Measurements from ENCODE around the gene GOLGA6L10.
"Not testable (repeated sequence)": the region's sequence is repeated elsewhere in the genome, so short reads cannot be mapped to it uniquely, and the experiment has no call there.

DNA sequence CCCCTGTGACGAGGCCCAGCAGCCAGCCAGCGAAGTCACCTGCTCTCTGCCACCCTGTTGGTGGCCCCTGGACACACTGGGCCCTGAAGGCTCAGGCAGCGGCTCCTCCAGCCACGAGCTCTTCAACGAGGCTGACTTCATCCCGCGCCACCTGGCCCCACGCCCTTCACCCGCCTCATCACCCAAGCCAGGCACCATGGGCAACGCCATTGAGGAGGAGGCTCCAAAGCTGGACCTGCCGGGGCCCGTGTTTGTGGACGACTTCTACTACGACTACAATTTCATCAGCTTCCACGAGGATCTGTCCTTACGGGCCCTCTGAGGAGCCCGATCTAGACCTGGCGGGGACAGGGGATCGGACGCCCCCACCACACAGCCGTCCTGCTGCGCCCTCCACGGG, 22.4 kb downstream of the GOLGA6L10 start:
- not testable (repeated sequence) for TF ChIP-seq POLR2A (IDR thresholded peaks at IDR 0.05)
- TF ChIP-seq, protein P1, sequence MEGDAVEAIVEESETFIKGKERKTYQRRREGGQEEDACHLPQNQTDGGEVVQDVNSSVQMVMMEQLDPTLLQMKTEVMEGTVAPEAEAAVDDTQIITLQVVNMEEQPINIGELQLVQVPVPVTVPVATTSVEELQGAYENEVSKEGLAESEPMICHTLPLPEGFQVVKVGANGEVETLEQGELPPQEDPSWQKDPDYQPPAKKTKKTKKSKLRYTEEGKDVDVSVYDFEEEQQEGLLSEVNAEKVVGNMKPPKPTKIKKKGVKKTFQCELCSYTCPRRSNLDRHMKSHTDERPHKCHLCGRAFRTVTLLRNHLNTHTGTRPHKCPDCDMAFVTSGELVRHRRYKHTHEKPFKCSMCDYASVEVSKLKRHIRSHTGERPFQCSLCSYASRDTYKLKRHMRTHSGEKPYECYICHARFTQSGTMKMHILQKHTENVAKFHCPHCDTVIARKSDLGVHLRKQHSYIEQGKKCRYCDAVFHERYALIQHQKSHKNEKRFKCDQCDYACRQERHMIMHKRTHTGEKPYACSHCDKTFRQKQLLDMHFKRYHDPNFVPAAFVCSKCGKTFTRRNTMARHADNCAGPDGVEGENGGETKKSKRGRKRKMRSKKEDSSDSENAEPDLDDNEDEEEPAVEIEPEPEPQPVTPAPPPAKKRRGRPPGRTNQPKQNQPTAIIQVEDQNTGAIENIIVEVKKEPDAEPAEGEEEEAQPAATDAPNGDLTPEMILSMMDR (IDR thresholded peaks at IDR 0.05), result not testable (repeated sequence)
